Right ventricle myocardium superior (tissue), 1 donor: ENCODE results near the gene GPR37L1. TPM values are rescaled to one million over a fixed set of nuclear protein-coding genes. Genes with fewer than 3 reads are reported as not detected.
A peak's percentile ranks its signal among the peaks of the same experiment; 100 is the strongest.
"Not testable (repeated sequence)": the region's sequence is repeated elsewhere in the genome, so short reads cannot be mapped to it uniquely, and the experiment has no call there.

Experiments
- ATAC-seq: fragments of 200-7000 bp; cut with Tn5 transposase; one replicate; pipeline ENCODE4 v1.9.1; 2020; ENCODE audit warnings: mild to moderate bottlenecking; ENCODE audit not compliant: poor library complexity
- DNase-seq: peaks from one replicate; pipeline ENCODE4 v3.0.0-alpha.2; 2020
- intact Hi-C: fragments of 100-400 bp; cut with DNase I; formaldehyde crosslinking; loops from one replicate; pipeline ENCODE4 v1.11.2; 2022
- total RNA-seq: library from RNA; stranded (reverse); fragmentation: NEBNext Ultra II Directional; extraction: Animal tissue kit (Norgen Biotek cat#: 25700); gene quantifications from one replicate; pipeline ENCODE4 v1.2.1, GENCODE V29; 2021
- donor health status: DM: no; HTN: yes; CAD: no; lungs with severe emphysema.

GPR37L1 gene
- total RNA-seq, 1 donor from 2014 or later, result 0.05 TPM

DNA sequence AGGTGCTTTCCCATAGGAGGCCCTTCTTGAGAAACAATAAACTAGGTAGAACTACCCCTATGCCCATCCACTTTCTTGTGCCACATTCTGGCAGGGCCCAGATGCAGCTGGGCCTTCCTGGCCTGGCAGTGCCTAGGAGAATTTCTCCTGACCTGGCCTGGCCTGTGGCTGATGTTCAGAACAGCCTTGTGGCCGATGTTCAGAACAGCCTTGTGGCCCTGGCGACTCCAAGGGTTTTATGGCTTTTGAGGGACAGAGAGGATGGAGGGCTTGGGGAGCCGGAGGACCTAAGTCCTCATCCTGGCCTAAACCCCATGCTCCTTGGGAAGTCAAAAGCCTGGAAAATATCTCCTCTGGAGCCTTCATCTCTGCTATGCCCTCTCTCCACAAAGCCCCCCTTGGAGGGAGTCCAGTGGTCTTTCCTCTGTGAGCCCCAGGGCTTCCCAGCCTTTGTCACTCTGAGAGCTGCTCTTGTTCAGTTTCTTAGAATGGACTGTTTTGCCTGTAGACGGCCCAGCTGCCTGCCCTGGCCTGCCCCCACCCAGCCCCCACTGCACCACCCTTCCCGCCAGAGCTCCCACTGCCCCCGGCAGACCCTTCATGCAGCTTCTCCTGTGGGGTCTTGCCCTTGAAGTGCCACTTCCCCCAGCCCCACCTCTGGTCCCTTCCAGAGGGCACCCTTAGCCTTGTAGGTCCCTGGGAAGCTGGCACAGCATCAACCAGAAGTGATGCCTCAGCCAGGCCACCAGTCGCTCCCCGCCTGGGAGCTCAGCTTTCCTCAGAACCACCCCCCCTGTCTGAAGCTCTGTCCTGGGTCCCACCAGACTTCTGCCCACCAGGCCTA is 7.0 kb downstream of the GPR37L1 start:
- ATAC-seq, result no peak
- intact Hi-C loops, result no loop called here
- DNase-seq, result no peak

DNA sequence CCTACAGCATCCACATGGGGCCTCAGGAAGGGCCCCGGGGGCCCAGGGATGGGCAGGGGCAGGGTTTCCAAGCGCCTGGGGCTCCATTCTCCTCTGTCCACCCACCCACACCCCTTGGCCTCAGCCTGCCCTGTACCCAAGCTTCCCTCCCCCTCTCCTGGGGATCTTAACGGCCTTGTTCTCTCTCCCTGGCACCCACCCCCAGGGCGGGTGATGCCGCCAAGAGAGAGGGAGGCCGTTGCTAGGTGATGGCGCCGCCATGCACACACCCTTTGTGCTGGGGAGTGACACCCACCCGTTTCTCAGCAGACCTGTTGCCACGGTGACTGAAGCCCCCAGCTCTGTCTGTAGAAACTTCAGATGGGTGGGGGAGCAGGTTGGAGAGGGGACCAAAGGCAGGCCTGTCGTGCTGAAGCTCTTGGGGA is 7.6 kb downstream of the GPR37L1 start:
- intact Hi-C loops, result no loop called here
- no peak for DNase-seq
- no peak for ATAC-seq

DNA sequence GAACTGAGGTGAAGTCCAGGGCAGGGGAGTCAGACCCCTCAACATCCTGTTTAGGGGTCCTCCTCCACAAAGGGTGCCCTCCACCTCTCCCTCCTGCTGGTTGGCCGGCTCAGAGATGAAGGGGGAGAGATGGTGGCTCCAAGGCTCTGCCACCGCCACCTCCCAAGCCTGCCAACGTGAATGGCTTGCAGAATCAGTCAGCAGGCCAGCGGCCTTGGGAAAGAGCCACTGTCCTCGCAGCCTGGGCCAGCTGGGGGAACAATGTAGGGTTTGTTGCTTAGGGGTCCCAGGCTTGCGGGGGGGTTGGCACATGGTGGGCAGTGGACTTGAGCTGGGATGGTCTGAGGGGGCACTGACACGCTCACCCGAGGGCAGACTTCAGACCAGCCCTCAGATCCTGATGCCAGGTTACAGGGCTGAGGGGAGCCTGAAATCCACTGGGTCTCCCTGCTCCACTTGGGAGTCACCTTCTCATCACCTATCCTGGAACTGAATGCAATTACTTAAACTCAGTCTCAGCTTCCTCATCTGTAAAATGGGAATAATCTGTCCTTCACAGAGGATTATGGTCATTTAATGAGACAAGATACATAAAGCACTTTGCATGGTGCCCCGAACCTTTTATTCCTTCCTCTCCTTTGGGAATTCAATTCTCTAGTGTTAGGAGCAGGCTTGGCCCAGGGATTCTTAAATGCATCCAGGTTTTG is 8.3 kb downstream of the GPR37L1 start:
- intact Hi-C loops, result no loop called here

DNA sequence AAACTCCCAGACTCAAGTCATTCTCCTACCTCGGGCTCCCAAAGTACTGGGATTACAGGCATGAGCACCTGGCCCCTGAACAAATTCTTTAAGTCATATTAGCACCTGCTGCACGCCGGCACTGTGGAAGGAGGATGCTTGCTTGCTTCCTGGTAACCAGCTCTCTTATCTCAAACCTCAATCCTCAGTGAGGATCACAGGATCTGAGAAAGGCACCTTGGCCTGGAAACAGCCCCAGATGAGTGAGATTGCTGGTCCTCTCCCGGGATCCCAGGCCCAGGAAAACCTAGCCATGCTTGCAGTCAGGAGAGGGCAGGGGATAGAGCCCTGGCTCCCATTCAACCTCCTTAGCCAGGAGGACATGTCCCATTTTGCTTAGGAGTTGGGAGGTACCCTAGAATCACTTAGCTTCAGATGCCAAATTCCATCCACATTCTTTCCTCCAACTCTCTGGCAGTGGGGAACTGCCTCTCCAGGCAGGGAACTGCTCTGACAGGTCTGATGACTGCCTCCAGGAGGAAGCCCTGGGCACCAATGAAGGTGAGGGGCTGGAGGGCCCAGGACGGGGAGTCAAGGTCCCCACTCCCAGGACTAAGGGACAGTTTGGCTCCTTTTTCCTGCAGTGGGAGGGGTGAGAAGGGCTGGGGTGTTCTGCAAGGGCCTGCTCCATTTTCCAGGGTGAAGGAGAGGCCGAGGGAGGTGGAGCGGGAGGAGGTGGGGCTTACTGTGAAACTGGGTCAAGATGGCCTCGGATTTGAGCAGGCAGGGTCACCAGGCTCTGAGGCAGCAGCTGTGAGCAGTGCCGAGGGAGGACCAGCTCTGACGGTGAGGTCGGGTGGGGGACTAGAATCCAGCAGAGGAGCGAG is 9.5 kb downstream of the GPR37L1 start:
- intact Hi-C loops, result no loop called here
- peak; percentile 76 for DNase-seq
- peak; percentile 71 for ATAC-seq

More for the DNA sequence above, 8.3 kb downstream of the GPR37L1 start:
- ATAC-seq (no peak), DNase-seq (no peak)

DNA sequence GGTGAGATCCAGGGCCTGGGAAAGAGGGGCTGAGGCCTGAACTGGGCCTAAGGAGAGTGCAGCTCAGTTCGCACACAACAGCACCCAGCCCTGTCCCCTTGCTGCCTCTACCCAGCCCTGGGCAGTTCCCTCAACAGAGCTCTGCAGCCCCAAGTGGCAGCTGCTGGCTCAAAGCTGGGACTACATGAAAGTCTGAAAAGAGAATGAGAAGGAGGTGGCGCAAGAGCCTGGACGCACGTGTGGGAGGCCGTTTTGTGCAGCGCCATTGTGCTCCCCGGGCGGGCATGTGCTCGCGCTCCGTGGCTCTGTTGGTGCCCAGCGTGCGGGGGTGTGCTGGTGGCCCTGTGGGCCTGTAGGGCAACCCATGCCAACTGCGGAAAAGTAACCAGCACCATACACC is 10.3 kb downstream of the GPR37L1 start:
- ATAC-seq, result peak; percentile 19
- DNase-seq, result peak; percentile 59
- intact Hi-C loops, result no loop called here

DNA sequence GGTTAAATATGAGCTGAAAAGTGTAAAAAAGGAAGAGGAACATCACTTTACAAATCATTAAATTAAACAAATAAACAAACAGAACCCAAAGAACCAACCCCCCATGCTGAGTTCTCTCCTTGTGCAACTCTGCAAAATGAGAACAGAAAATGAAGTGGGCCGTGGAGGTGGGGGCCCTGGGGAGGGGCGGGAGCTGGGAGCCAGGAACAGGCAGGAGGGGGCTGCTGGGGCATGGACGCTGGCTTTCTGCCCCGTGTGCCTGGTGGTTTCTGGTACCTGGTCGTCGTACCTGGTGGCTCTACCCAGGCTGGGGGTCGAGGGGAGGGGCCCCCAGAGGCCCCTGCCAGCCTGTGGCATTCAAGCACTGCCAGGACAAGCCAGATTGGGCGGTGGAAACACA is 10.8 kb downstream of the GPR37L1 start:
- intact Hi-C loops, result no loop called here
- no peak for DNase-seq
- ATAC-seq, result no peak

DNA sequence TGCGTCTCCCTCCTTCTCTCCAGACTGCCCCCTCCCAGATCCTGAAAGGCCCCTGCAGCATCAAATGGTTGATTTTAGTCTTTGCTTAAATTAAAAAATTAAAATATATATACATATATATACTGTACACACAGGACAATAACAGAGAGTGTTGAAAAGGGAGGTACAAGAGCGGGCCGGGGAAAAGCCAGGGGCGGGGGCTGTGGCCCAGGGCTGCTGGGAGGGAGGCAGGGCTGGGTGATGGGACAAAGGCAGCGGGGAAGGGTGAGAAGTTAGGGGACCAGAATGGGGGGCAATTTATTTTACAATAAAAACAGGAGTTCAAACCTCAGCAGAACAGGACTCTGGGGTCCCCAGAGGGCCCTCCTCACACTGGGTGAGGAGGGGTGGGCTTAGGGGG is 11.3 kb downstream of the GPR37L1 start:
- no peak for ATAC-seq
- intact Hi-C loops, result no loop called here
- no peak for DNase-seq

DNA sequence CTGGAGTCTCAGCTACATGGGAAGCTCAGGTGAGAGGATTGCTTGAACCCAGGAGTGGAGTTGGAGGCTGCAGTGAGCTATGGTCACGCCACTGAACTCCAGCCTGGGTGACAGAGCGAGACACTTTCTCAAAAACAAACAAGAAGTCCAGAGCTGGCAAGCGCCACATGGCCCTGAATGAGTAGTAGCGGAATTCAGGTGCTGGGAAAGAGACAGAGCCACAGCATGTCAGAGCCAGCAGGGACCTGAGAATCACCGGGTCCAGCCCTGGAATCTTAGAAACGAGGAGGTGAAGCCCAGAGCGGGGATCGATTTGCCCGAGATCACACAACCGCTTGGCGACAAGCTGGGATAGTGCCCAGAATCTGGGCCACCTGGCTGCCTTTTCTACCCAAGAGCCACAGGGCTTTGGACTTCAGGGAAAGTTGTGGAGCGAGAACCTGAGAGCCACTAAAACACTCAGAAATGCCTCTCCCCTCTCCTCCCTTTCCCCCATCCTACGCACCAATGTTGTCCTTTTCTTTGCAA is 12.0 kb downstream of the GPR37L1 start:
- DNase-seq (no peak), ATAC-seq (no peak)
- intact Hi-C loops, result no loop called here

DNA sequence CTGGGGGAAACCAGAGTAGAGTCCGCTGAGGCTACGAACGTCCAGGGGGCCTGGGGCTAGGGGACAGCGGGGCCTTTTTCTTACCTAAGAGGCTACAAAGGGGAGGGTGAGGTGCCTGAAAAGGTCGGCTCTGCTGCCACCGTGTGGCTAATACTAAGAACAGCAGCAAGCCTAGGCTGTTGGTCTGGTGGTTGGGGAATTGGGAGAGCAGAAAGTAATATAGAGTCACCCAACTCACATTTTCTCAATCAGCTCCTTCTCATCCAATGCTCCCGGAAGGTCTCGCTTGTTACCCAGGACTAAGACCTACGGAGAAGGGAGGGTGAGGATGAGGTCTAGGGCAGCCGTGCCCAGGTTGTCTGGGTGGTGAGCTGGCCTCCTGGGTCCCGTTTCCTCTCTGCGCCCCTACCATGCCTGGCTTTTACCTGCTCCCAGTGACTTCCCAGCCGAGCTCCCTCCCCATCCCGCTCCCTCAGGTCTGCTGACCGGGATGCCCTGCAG is 12.6 kb downstream of the GPR37L1 start:
- DNase-seq (peak; percentile 53), ATAC-seq (peak; percentile 65)
- intact Hi-C loops, result no loop called here

DNA sequence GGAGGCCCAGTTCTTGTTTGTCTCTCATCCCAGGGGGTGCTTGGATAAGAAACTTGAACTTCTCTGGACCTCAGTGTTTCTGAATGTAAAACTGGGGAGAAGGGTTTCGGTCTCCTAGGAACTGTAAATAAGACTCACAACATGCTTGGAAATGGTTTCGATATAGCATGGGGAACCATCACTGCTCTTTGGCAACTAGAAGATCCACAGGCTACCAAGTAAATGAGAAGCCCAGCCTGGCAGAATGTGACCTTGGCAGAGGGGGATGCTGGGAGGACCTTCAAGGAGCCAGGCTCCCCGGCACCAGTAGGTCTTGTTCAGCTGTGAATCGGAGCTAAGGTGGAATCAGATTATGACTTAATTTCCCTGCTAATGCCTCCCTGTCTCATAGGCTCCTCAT is 18.1 kb downstream of the GPR37L1 start:
- ATAC-seq (no peak), DNase-seq (no peak)
- intact Hi-C loops, result no loop called here

DNA sequence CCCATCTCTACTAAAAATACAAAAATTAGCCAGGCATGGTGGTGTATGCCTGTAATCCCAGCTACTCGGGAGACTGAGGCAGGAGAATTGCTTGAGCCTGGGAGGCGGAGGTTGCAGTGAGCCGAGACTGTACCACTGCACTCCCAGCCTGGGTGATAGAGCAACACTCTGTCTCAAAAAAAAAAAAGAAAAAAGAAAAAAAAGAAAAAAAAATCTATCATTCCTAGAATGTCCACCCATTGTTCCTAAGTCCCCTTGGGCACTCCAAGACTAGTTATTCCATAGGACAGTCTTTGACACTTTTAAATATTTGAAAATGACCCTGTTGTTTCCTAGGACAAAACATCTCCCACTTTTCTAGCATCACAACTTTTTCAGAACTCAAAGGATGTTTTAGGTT is 18.8 kb downstream of the GPR37L1 start:
- DNase-seq, intact Hi-C loops, ATAC-seq: not testable (repeated sequence)

DNA sequence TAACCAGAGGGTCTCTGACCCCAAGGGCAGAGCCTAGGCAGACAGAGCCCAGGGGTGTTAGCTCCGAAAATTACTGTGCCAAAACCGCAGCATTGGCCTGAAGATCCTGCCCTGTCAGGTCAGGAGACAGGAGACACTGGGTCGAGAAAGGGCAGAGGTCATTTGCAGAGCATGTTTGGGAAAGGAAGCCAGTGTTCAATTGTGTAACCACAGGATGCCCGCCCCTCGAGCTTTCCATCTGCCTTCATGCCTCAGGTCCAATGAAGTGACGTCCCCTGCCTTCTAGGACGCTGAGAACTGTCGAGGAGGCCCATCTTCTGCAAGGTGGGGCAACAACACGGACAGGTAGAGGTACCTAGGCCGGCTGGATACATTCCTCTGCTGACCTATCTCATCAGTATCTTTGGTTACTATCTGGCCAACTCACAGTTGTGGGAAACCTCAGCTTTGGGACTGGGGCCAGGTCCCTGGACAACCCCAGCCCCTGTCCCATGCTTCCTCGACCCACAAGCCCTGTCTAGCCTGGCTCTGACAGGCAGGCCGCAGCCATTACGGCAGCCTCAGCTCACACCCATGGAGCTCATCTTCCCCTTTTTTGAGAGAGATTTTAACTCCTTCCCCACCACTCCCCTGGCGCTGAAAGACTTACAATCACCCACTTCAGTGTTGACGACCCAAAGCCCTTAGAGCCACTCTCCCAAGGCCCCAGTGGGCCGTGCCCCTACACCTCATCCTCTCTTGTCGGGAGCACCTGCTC is 20.5 kb downstream of the GPR37L1 start:
- ATAC-seq, result peak; percentile 51
- peak; percentile 64 for DNase-seq
- intact Hi-C loops, result no loop called here

DNA sequence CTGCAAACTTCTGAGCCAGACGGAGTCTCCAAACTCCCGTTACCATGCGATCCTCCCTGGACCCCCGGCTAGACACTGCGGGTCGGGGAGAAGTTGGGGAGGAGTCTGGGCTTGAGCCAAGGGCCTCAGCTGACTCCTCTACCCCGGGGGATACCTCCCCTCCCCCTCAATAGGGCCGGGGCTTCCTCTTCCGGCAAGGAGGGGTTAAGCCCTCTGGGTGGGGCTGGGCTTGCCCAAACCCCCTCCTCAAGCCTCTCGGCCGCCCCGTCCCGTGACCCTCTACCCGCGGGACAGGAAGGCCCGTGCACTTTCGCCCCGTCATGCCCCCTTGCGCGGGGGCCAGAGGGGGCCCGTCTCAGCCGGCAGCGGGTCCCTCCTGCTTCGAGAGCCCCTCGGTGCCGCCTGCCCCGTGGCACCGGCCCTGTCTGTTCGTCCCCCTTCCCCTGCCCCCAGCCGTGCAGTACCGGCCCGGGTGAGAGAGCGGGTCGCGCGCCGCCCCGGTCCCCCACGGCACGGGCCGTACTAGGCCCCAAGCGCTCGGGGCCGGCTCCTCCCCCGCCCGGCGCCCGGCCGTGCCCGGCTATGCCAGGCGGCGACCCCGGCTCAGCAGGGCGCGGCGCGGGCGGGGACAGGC is 21.2 kb downstream of the GPR37L1 start:
- peak; percentile 63 for DNase-seq
- peak; percentile 51 for ATAC-seq
- intact Hi-C loops, result no loop called here

DNA sequence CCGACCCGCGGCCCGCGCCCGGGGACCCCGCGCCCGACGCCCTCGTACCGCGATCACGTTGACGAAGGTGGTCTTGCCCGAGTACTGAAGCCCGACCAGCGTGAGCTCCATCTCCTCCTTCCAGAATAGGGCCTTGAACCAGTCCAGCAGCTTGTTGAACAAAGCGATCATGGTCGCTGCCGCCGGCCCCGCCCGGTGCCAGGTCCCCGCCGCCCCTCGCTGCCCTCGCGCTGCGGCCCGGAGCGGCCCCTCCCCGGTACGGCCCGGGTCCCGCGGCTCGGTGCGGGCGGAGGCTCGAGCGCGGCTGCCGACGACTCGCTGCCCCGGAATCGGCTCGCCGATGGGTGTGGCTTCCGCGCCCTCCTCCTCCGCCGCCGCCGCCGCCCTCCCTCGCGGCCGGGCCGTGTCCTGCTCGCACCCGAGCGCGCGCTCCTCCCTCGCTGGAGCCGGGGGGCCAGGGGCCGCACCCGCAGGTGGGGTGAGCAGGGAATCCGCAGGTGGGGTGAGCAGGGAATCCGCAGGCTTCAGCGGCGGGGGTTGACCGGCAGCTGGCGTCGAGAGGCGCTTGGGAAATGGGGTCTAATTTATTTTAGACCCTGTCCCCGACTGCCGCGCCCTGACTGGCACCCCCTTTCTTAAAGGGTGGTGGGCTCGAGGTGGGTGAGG is 21.8 kb downstream of the GPR37L1 start, which contains the start of gene ARL8A:
TSS of gene ARL8A (minus strand) at position 336 of the 666 bp plus-strand sequence. CDS start at position 171, 165 bp downstream.
- intact Hi-C loops, result no loop called here
- peak; percentile 88 for ATAC-seq
- DNase-seq, result peak; percentile 86

DNA sequence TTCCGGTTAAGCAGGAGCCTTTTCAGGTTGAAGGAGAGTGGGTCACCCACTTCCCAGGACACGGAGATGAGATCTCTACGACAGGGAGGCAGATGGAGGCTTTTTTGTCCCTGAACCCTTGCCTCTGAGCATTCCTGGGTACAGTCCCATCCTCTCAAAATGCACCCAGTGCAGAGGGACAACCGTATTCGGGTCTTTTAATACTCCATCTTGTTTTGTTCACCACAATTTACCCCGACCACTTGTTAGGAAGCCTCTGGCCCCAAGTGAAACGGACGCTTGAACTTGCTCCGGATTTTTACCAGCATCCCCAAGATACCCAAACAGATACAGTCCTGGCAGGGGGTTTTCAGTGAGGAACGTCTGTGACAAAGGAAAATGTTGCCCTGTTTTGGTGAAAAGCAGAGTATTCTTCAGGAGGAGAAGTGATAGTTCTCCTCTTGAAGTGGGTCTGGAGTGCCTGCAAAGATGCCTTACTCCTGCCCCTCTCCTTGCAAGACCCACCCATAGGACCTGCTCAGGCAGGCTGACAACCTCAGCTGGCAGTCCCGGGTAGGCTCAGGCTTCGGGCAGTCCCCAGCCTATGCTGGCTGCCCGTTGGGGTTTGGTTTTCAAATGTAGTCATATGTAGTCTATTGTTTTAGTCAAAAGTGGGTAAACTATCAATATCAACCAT is 22.5 kb downstream of the GPR37L1 start:
- DNase-seq (no peak), ATAC-seq (peak; percentile 11)
- intact Hi-C loops, result no loop called here

DNA sequence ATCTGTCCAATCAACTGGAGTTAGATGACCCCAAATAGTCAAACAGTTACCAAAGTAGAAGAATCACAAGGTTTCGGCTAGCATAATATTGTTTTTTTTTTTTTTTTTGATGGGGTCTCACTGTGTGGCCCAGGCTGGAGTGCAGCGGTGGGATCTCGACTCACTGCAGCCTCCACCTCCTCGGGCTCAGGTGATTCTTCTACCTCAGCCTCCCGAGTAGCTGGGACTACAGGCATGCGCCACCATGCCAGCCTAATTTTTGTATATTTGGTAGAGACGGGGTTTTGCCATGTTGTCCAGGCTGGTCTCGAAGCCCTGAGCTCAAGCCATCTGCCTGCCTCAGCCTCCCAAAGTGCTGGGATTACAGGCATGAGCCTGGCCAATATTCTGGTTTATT is 23.0 kb downstream of the GPR37L1 start:
- ATAC-seq, intact Hi-C loops, DNase-seq: not testable (repeated sequence)
